Body of pancreas (tissue), 4 donors: Measurements from ENCODE around the gene SNRPD3. TPM values are rescaled to one million over a fixed set of nuclear protein-coding genes. Genes with fewer than 3 reads are reported as not detected.
A peak's percentile ranks its signal among the peaks of the same experiment; 100 is the strongest.

Experiments used
- ATAC-seq: fragments of 150-250 bp; one replicate; pipeline ENCODE4 v1.9.1; 2016
- DNase-seq, 4 donors: peaks; one replicate each; pipeline ENCODE4 v3.0.0-alpha.2; 2019
- H3K27ac ChIP-seq, 4 donors: fragments of 200-600 bp; sonication (generic); 1 replicate in 3 of 4; 2 replicates in 1 of 4; pipeline versions ENCODE4 v1.5.1 to v1.6.1; 2016 to 2019; ENCODE audit warnings: mild to moderate bottlenecking in 1 of 4, mixed read lengths in 1 of 4, moderate library complexity in 1 of 4
- H3K27me3 ChIP-seq, 2 donors: fragments of 200-600 bp; sonication (generic); one replicate each; pipeline ENCODE4 v1.6.0; 2016; ENCODE audit warnings: mild to moderate bottlenecking in 1 of 2
- H3K36me3 ChIP-seq, 2 donors: fragments of 200-600 bp; sonication (generic); replicated peaks in 1 of 2; 2 replicates each; pipeline ENCODE4 v1.5.1; 2016; ENCODE audit warnings: low read depth in 2 of 2; ENCODE audit not compliant: insufficient read depth in 1 of 2
- H3K4me1 ChIP-seq: fragments of 200-600 bp; sonication (generic); one replicate; pipeline ENCODE4 v1.6.0; 2016
- H3K4me3 ChIP-seq, 2 donors: fragments of 200-600 bp; sonication (generic); 1 replicate in 1 of 2; 2 replicates in 1 of 2; pipeline ENCODE4 v1.5.1; 2016 to 2019
- H3K9me3 ChIP-seq, 3 donors: fragments of 200-600 bp; sonication (generic); 1 replicate in 2 of 3; 2 replicates in 1 of 3; pipeline ENCODE4 v1.5.1; 2016
- POLR2A ChIP-seq, 3 donors: fragments of 450-650 bp; IDR thresholded peaks; one replicate each; pipeline ENCODE4 v1.6.1; 2016; ENCODE audit warnings: antibody characterized with exemption in 3 of 3, mild to moderate bottlenecking in 2 of 3
- WGBS, 2 donors: methylation state at CpG; one replicate each; pipeline ENCODE4 v1.1.5; 2017; 5-methylcytosine and 5-hydroxymethylcytosine counted together
- intact Hi-C: fragments of 100-400 bp; cut with DNase I; formaldehyde crosslinking; loops from one replicate; pipeline ENCODE4 v1.15.1; 2023
- total RNA-seq, 2 donors: library from RNA; depleted of rRNA; stranded (reverse); fragments of >200 nt; gene quantifications; one replicate each; pipeline ENCODE4 v1.1.0, GENCODE V29; 2016
- TF ChIP-seq, protein P1 (sequence below), 7 experiments: fragments of 450-650 bp in 4 of 7; fragments of 200-600 bp in 3 of 7; sonication (generic) in 3 of 7; IDR thresholded peaks; one replicate each; pipeline ENCODE4 v1.5.1; 2016 to 2019; ENCODE audit warnings: antibody characterized with exemption in 7 of 7

Gene SNRPD3
- total RNA-seq, 2 donors from 2014 or later, result 30.4 to 65.6 TPM

DNA sequence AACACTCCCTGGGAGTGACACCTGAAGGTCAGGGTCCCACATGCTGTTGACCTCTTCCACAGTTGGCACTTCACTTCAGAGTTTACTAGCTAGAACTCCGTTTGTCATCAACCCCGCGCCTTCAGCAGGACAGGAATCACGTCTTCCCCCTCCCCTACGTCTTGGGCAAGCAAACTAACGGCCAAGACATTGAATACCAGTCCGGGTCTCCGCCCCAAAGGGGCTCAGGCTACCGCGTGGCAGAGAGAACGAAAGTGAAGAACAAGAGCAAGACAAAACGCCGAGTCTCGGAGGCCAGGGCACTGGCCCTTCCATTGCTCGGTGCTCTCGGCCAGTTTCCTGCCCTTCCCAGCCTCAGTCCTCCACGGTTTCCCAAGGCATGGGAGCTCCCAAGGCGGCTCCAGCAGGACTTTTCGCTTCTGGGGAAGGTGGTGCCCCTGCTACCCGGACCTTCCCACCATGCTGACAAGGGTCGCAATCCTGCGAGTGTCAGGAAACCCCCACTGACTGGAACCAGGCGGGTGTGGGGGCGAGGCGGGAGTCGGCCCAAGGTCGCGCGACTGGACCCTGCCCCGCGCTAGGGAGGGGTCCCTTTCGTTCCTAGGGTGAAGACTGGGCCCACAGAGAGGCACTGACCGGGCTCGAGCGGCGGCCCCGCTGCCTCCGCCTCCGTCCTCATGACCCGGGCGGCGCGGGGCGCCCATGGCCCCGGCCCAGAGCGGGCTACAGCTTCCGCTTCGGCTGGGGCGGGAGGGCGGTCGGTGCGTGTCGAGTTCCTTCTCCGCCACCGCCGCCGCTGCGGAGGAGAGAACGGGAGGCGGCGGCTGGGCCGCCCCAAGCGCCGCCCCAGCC, 1.3 kb upstream of the SNRPD3 start, which contains the start of gene GUCD1:
TSS of gene GUCD1 (minus strand) at position 826 of the 852 bp plus-strand sequence. CDS start at position 679, 147 bp downstream.
- Histone ChIP-seq H3K36me3 (peaks cover 0 to 12% of the 10 kb centered on the region in 2 donors), H3K27me3 (no peaks in the 10 kb centered on the region), H3K4me3 (peak within 1 kb of the TSS; percentile 84 to 85), H3K9me3 (no peaks in the 10 kb centered on the region), H3K4me1 (peaks cover 60% of the 10 kb centered on the region), H3K27ac (peak within 1 kb of the TSS; percentile 85 to 99 (median 98))
- DNase-seq (peak in 3 of 4 donors; percentile 36 to 42 (median 42)), ATAC-seq (no peak)
- TF ChIP-seq, protein P1, sequence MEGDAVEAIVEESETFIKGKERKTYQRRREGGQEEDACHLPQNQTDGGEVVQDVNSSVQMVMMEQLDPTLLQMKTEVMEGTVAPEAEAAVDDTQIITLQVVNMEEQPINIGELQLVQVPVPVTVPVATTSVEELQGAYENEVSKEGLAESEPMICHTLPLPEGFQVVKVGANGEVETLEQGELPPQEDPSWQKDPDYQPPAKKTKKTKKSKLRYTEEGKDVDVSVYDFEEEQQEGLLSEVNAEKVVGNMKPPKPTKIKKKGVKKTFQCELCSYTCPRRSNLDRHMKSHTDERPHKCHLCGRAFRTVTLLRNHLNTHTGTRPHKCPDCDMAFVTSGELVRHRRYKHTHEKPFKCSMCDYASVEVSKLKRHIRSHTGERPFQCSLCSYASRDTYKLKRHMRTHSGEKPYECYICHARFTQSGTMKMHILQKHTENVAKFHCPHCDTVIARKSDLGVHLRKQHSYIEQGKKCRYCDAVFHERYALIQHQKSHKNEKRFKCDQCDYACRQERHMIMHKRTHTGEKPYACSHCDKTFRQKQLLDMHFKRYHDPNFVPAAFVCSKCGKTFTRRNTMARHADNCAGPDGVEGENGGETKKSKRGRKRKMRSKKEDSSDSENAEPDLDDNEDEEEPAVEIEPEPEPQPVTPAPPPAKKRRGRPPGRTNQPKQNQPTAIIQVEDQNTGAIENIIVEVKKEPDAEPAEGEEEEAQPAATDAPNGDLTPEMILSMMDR (IDR thresholded peaks at IDR 0.05), result no peak
- TF ChIP-seq POLR2A (IDR thresholded peaks at IDR 0.05), result peak; percentile 70 to 84 (median 74)
- intact Hi-C loops, result no loop called here
- WGBS, 2 donors, result 0 to 1% methylated on average over 21 to 64 of the region's 64 CpGs

DNA sequence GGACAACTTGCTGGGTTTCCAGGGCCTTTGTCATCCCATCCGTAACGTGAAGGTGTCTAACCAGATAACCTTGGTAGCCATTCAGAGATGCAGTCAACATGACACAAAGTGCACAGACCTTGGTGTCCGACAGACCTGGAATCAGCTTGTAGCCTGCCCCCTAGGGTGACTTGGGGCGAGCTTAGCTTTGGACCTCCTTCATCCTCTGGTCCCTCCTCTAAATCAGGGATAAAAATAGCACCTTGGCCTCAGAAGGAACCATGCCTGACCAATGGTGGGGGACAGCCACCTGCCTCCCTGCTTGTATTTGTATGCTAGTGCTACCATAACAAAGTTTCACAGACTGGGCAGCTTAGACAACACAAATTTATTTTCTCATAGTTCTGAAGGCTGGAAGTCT, 3.7 kb downstream of the SNRPD3 start:
- no peak overlapping the region for H3K27ac ChIP-seq
- peaks cover 24% of the 10 kb centered on the region for H3K4me1 ChIP-seq
- no peaks in the 10 kb centered on the region for H3K9me3 ChIP-seq
- no peak for DNase-seq
- WGBS, 2 donors, result 53 to 54% methylated on average over 4 of the region's 4 CpGs
- peaks cover 0 to 12% of the 10 kb centered on the region in 2 donors for H3K36me3 ChIP-seq
- no peak for ATAC-seq
- TF ChIP-seq, protein P1 (IDR thresholded peaks at IDR 0.05), result no peak
- TF ChIP-seq POLR2A (IDR thresholded peaks at IDR 0.05), result no peak
- no peak overlapping the region for H3K4me3 ChIP-seq
- no peaks in the 10 kb centered on the region for H3K27me3 ChIP-seq
- intact Hi-C loops, result no loop called here

DNA sequence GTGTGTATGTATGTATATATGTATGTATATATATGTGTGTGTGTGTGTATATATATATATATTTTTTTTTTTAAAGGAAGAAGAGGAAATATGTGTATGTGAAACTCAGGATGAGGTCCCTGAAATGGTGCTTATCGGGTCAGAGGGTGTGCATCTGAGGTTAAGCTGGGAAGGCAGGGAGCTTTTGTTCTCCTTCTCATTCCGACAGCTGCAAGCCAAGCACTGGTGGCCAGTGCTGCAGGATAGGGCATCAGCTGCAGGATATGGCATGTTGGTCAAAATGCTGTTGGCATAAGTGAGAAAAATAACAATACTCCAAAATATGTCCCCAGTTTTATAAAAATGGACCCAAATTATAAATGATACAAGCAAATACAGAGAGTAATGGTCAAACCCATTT, 7.4 kb downstream of the SNRPD3 start:
- no peak for TF ChIP-seq POLR2A (IDR thresholded peaks at IDR 0.05)
- TF ChIP-seq, protein P1 (IDR thresholded peaks at IDR 0.05), result no peak
- Histone ChIP-seq H3K4me1 (peaks cover 20% of the 10 kb centered on the region), H3K4me3 (no peak overlapping the region), H3K9me3 (no peaks in the 10 kb centered on the region), H3K36me3 (peaks cover 0 to 8% of the 10 kb centered on the region in 2 donors), H3K27ac (no peak overlapping the region), H3K27me3 (no peaks in the 10 kb centered on the region)
- WGBS, 2 donors, result 81 to 94% methylated on average over 2 of the region's 2 CpGs
- intact Hi-C loops, result no loop called here
- no peak for DNase-seq
- no peak for ATAC-seq

DNA sequence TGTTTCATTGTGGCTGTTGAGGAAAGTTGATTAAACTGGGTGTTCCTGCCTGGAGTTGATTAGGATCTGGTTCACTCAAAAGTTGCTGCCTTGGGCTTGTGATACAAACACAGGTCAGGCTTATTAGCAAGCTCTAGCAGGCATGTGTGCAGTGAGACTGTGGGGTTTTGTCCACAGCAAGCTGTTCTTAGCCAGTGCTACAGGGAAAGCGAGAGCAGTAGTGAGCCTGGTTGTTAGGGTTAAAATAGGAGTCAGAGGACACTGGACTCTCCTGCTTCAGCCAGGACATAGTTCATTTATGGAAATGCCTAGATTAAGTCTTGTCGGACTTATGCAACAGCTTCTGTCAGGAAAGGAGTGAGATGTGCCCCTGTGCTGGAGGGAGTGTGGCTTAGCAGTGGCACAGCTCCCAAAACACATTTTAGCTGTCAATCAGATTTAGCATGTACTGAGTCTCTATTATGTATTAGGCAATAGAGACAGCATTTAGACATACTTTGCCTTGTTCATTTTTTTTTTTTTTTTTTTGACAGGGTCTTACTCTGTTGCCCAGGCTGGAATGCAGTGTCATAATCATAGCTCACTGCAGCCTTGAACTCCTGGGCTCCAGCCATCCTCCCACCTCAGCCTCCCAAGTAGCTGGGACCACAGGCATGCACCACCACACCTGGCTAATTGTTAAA, 8.7 kb downstream of the SNRPD3 start:
- H3K36me3 ChIP-seq, result peaks cover 0 to 7% of the 10 kb centered on the region in 2 donors
- H3K9me3 ChIP-seq, result no peaks in the 10 kb centered on the region
- H3K4me3 ChIP-seq, result no peak overlapping the region
- peak; percentile 24 for ATAC-seq
- intact Hi-C loops, result no loop called here
- no peak overlapping the region for H3K27ac ChIP-seq
- no peaks in the 10 kb centered on the region for H3K27me3 ChIP-seq
- peaks cover 20% of the 10 kb centered on the region for H3K4me1 ChIP-seq
- 46 to 52% methylated on average over 2 of the region's 2 CpGs for WGBS, 2 donors
- no peak for TF ChIP-seq POLR2A (IDR thresholded peaks at IDR 0.05)
- TF ChIP-seq, protein P1 (IDR thresholded peaks at IDR 0.05), result no peak
- DNase-seq, result no peak
